Measurements from ENCODE around the gene SLC6A19.

DNA sequence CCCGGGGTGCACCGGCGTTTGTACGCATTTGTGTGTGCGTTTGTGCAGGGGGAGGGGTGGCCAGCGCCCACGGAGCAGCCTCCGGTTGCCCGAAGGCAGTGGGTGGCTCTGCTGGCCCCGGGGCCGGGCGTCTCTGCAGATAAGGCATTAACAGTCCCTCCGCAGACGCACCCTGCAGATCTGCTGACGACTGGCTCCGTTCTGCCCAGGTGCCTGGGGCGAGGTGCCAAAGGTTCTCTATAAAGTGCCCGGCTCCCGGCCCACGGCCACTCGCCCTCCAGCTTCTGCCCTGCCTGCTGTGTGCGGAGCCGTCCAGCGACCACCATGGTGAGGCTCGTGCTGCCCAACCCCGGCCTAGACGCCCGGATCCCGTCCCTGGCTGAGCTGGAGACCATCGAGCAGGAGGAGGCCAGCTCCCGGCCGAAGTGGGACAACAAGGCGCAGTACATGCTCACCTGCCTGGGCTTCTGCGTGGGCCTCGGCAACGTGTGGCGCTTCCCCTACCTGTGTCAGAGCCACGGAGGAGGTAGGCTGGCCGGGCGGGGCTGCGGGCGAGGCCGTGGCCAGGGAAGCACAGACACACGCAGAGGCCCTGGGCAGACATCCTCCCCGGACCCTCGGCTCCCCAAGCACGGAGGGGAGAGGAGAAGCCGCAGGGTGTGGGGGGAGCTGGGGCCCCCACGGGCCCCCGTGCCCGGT lies at the start of gene SLC6A19:
- TF ChIP-seq POLR2A (IDR thresholded peaks at IDR 0.05; ENCODE audit: low read length) (peak; percentile 19), GATA1 (IDR thresholded peaks at IDR 0.05; ENCODE audit: low read depth, low read length) (no peak)

All from erythroblast (primary cell).